H1 (cell line): ENCODE data around the gene NBAS.

Experiments
- FOSL1 ChIP-seq: IDR thresholded peaks from 2 replicates; pipeline ENCODE4 v1.6.1; 2011; ENCODE audit warnings: mild to moderate bottlenecking, low read depth, low read length, moderate library complexity; ENCODE audit not compliant: insufficient read depth
- NRF1 ChIP-seq: IDR thresholded peaks from 2 replicates; pipeline ENCODE4 v1.6.1; 2011; ENCODE audit warnings: mild to moderate bottlenecking, low read depth, low read length, improper control_type of control experiment
- TF ChIP-seq, protein P1 (sequence below): IDR thresholded peaks from 2 replicates; pipeline ENCODE4 v1.6.1; 2012; ENCODE audit warnings: inconsistent platforms

DNA sequence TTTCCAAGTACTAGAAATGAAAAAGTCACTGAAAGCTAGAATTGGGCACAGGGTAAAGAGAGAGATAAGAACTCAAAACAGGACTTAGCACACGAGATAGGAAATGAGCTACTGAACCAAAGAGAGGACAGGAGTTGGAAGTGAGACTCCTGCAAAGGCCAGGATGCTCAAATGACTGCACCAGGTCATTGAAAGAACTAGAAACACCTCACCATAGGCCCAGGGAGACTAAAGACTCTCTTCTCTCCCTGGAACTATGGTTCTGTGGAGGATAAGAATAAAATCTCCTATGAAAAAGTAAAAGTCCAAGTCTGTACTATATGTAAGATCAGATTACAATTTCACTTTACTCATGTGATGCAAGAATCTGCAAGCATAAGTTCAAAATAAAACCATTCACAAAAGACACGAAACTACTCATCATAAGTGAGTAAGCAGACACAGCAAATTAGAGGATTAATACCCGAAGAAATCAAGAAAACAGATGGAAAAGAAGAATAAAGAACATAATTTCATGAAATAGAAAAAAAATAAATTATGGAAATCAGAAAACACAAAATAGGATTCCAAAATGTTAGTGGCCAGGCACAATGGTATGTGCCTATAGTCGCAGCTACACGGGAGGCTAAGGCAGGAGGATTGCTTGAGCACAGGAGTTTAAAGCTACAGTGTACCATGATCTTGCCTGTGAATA lies 6.5 kb downstream of the NBAS start:
- TF ChIP-seq NRF1 (no peak), FOSL1 (no peak)
- TF ChIP-seq, protein P1, sequence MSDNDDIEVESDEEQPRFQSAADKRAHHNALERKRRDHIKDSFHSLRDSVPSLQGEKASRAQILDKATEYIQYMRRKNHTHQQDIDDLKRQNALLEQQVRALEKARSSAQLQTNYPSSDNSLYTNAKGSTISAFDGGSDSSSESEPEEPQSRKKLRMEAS = no peak
